ENCODE data around the gene CXCL16. TPM values are rescaled to one million over a fixed set of nuclear protein-coding genes. Genes with fewer than 3 reads are reported as not detected.

CXCL16 gene
- total and polyA plus RNA-seq, 2 of the 13 experiments (the other 11 are each of a cell fraction or from before 2014, with no cell fraction given), result 9.4 to 101 TPM

- no peak for TF ChIP-seq DZIP1 (CRISPR knock-in tag; IDR thresholded peaks at IDR 0.05)
- TF ChIP-seq MAZ (IDR thresholded peaks at IDR 0.05; ENCODE audit: borderline replicate concordance, low read depth, low read length), result peak; percentile 85
- TF ChIP-seq MAZ (CRISPR knock-in tag; IDR thresholded peaks at IDR 0.05; ENCODE audit: low read depth), result peak; percentile 92
- TF ChIP-seq ZNF639 (CRISPR knock-in tag; conservative IDR thresholded peaks at IDR 0.05), result no peak
- no peak for TF ChIP-seq CREB3 (CRISPR knock-in tag; IDR thresholded peaks at IDR 0.05)
- TF ChIP-seq ZNF83 (CRISPR knock-in tag; IDR thresholded peaks at IDR 0.05; ENCODE audit: borderline replicate concordance), result 0 out of 2 replicates have a peak, but pooled peaks have one; percentile 66
- TF ChIP-seq IKZF4 (CRISPR knock-in tag; IDR thresholded peaks at IDR 0.05; ENCODE audit: borderline replicate concordance, low read depth, not compliant biosample characterization), result peak; percentile 8
- TF ChIP-seq POLR2A (IDR thresholded peaks at IDR 0.05; ENCODE audit: insufficient read depth in 1 of 2, low read depth in 2 of 2, low read length in 2 of 2), result peak in 1 of 2 experiments; percentile 58; a peak in 3 of 4 replicates
- no peak for TF ChIP-seq KAT2B (IDR thresholded peaks at IDR 0.05; ENCODE audit: borderline replicate concordance, low read depth, low read length)
- peak; percentile 93 for TF ChIP-seq MAX (IDR thresholded peaks at IDR 0.05)
- TF ChIP-seq HMG20B (CRISPR knock-in tag; conservative IDR thresholded peaks at IDR 0.05), result no peak
- no peak for TF ChIP-seq SRSF4 (IDR thresholded peaks at IDR 0.05; ENCODE audit: low read depth, low read length, poor library complexity, severe bottlenecking)
- TF ChIP-seq ZNF367 (CRISPR knock-in tag; IDR thresholded peaks at IDR 0.05; ENCODE audit: borderline replicate concordance), result no peak
- no peak for TF ChIP-seq ELK4 (CRISPR knock-in tag; IDR thresholded peaks at IDR 0.05; ENCODE audit: borderline replicate concordance)
- TF ChIP-seq FIP1L1 (IDR thresholded peaks at IDR 0.05; ENCODE audit: borderline replicate concordance, insufficient read depth, low read depth, low read length), result no peak
- peak; percentile 80 for TF ChIP-seq BHLHE40 (IDR thresholded peaks at IDR 0.05; ENCODE audit: low read length)
- TF ChIP-seq SKI (IDR thresholded peaks at IDR 0.05; ENCODE audit: partially characterized antibody), result peak; percentile 14
- TF ChIP-seq KDM5A (IDR thresholded peaks at IDR 0.05; ENCODE audit: borderline replicate concordance, low read length), result no peak; the same call in 1 of the 2 replicates
- TF ChIP-seq NFKB2 (CRISPR knock-in tag; IDR thresholded peaks at IDR 0.05; ENCODE audit: borderline replicate concordance), result 0 out of 2 replicates have a peak, but pooled peaks have one; percentile 42
- TF ChIP-seq KMT2B (CRISPR knock-in tag; IDR thresholded peaks at IDR 0.05), result no peak
- TF ChIP-seq KDM1A (CRISPR knock-in tag; IDR thresholded peaks at IDR 0.05), result peak; percentile 23; the same call in 1 of the 2 replicates
These were observed 29.7 kb downstream of the CXCL16 start, which contains the start of gene ARRB2 (continued) for GRCh38 chr17:4709794-4710692.

Measured in HepG2 (cell line).